ENCODE data around the gene ACLY. TPM values are rescaled to one million over a fixed set of nuclear protein-coding genes. Genes with fewer than 3 reads are reported as not detected.

The ACLY gene
- total and polyA plus RNA-seq, 10 of the 15 experiments (the other 5 are each of a cell fraction or from before 2014, with no cell fraction given) = 32.6 to 224 (median 114) TPM

- H3K9me3 ChIP-seq (replicated peaks; ENCODE audit: control insufficient read depth, insufficient read depth, low read length) = no peaks in the 10 kb centered on the region
- H3K4me2 ChIP-seq (ENCODE audit: control insufficient read depth, insufficient read depth) = no peak overlapping the region
- H3K27ac ChIP-seq (ENCODE audit: control insufficient read depth, insufficient read depth) = no peak overlapping the region
- no peaks in the 10 kb centered on the region for H3K4me1 ChIP-seq (ENCODE audit: control insufficient read depth, insufficient read depth, low read length)
- no peak for ATAC-seq
- ChIA-PET SMC1A (ENCODE audit: uncharacterized antibody, unreplicated experiment) (no interaction called here), CTCF (interaction anchor here (1.1 kb wide), 1 partner anchor 9 kb away, joined by 3 read pairs; no protein-coding TSS in a partner anchor), POLR2A (no interaction called here), RAD21 (ENCODE audit: unreplicated experiment) (no interaction called here)
- 97% methylated on average over 4 of the region's 4 CpGs for WGBS (ENCODE audit: insufficient coverage, insufficient replicate concordance, low lambda C conversion rate, missing lambda C conversion rate)
- no peak for DNase-seq (ENCODE audit: low read depth, low spot score)
- no peaks in the 10 kb centered on the region for H3K27me3 ChIP-seq (replicated peaks in 1 of 2; ENCODE audit: control insufficient read depth in 2 of 2, insufficient read depth in 2 of 2, low read length in 1 of 2)
- H3K36me3 ChIP-seq (ENCODE audit: control insufficient read depth in 2 of 2, insufficient read depth in 2 of 2, low read length in 1 of 2) = peaks cover 40 to 45% of the 10 kb centered on the region in 2 experiments
- H3K79me2 ChIP-seq (ENCODE audit: control insufficient read depth, insufficient read depth, low read length) = no peaks in the 10 kb centered on the region
- H3K4me3 ChIP-seq = no peak overlapping the region
- no TSS peak for BruUV-seq (replicated peaks)
- intact Hi-C loops (cut with micrococcal nuclease; ENCODE audit: unreplicated experiment) = no loop called here
- H4K20me1 ChIP-seq (ENCODE audit: control insufficient read depth, insufficient read depth) = no peaks in the 10 kb centered on the region
- in situ Hi-C loops (cut with MboI) = no loop called here
- TF ChIP-seq SUZ12 (IDR thresholded peaks at IDR 0.05; ENCODE audit: unreplicated experiment) (no peak), ZNF274 (IDR thresholded peaks at IDR 0.05; ENCODE audit: insufficient read depth, insufficient read length) (no peak), ZBTB40 (IDR thresholded peaks at IDR 0.05; ENCODE audit: borderline replicate concordance) (no peak), BMI1 (IDR thresholded peaks at IDR 0.05; ENCODE audit: borderline replicate concordance) (no peak)
- H2AFZ ChIP-seq (ENCODE audit: control insufficient read depth, low read depth, low read length) = no peak overlapping the region
- no peak overlapping the region for H3K9ac ChIP-seq (ENCODE audit: control insufficient read depth, insufficient read depth, low read length)
- no peak for FAIRE-seq
These were observed 13.6 kb downstream of the ACLY start for GRCh38 chr17:41905172-41905571.

Data from GM12878 (cell line).